ENCODE data around the gene RPL3.

DNA sequence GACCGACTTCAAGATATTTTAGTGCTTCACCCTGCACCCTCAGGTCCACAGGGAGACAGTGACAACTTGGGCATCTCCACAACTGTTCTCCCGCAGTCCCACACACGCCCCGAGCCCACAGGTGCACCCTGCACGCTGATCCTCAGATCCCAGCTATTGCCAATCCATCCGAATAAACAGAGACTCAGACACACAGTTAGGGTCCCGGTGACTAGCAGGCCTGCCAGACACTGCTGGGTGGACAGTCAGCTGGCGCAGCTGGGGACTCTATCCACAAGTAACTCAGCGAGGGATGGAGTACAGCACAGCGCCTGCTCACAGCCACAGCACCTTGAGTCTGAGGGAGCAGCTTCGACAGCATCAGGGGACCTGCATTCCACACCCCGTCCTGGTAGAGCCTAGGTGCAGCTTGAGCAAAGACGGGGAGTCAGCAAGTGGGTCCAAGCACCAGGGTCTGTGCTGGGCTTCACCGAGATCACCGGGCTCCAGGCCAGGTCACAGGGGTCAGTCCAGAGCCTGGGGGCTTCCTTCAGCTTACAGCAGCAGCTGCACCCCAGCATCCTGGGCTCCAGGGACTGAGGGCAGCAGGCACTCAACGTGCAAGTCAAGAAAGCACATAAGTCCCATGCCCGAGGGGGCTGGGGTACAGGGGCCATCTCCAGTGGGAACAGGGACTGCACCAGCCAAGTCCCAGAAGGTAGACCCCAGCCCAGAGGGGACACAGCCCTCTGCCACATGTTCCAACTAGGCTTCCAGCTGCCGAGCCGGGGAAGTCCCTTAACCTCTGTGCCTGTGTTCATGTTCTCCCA is 7.6 kb downstream of the RPL3 start:
- no peak for TF ChIP-seq POLR2A (IDR thresholded peaks at IDR 0.05; ENCODE audit: extremely low read depth, insufficient read length)
- no peak for TF ChIP-seq CTCF (IDR thresholded peaks at IDR 0.05; ENCODE audit: low read depth, low read length)
- TF ChIP-seq, protein P1, sequence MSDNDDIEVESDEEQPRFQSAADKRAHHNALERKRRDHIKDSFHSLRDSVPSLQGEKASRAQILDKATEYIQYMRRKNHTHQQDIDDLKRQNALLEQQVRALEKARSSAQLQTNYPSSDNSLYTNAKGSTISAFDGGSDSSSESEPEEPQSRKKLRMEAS (IDR thresholded peaks at IDR 0.05; ENCODE audit: low read depth, low read length) = no peak
- no peak for TF ChIP-seq MYC (IDR thresholded peaks at IDR 0.05; ENCODE audit: low read depth, low read length)
